Measurements from ENCODE around the gene KCNK16. TPM values are rescaled to one million over a fixed set of nuclear protein-coding genes. Genes with fewer than 3 reads are reported as not detected.
"Not testable (repeated sequence)": the region's sequence is repeated elsewhere in the genome, so short reads cannot be mapped to it uniquely, and the experiment has no call there.

The KCNK16 gene
- total RNA-seq, 4 donors from 2014 or later = not detected

DNA sequence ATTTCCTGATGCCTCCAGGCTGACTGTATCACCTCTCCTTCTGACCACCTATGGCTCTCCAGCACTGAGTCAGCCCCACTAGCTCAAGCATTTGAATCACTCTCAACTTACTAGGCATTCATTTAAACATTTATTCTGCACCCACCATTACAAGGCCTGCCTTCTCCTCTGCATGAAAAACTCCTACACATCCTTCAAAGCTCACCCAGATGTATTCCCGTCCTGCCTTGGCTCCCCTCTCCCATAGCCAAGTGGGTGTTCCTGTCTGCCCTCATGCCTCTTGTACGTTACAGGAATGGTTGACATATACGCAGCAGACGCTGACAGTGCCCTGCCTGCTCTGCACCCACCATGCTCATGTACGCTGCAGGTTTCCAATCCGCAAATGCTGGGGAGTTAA, 29.9 kb downstream of the KCNK16 start:
- Histone ChIP-seq H3K36me3 (no peaks in the 10 kb centered on the region), H3K9me3 (no peaks in the 10 kb centered on the region), H3K27me3 (no peaks in the 10 kb centered on the region), H3K4me3 (no peak overlapping the region), H3K4me1 (no peaks in the 10 kb centered on the region), H3K27ac (no peak overlapping the region)
- no peak for DNase-seq
- TF ChIP-seq POLR2A (IDR thresholded peaks at IDR 0.05) (no peak), CTCF (IDR thresholded peaks at IDR 0.05) (no peak)

DNA sequence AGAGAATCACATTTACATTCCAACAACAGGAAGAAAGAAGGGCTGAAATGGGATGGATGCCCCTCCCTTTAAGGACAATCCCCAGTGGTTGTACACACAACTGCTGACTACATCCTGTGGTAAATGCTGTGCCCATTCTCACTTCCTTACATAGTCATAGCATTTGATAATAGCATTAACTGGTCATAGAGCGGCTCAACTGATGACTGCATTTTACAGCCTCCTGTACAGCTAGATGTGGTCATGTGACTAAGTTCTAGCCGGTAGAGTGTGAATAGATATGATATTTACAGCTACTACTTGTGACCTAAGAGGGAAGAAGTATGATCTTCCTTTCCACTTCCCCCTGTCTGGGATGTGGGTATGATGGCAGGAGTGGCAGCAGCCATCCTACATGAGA, 33.0 kb downstream of the KCNK16 start:
- TF ChIP-seq POLR2A (IDR thresholded peaks at IDR 0.05) = no peak
- TF ChIP-seq CTCF (IDR thresholded peaks at IDR 0.05) = peak in 1 of 6 experiments; percentile 19
- Histone ChIP-seq H3K4me3 (no peak overlapping the region), H3K27ac (no peak overlapping the region), H3K36me3 (no peaks in the 10 kb centered on the region), H3K9me3 (no peaks in the 10 kb centered on the region), H3K27me3 (no peaks in the 10 kb centered on the region), H3K4me1 (no peaks in the 10 kb centered on the region)
- peak in 1 of 3 donors; percentile 62 for DNase-seq

GRCh38 chr6:39287601-39288000, 34.9 kb downstream of the KCNK16 start:
- no peak overlapping the region for H3K4me3 ChIP-seq
- no peaks in the 10 kb centered on the region for H3K27me3 ChIP-seq
- TF ChIP-seq POLR2A (IDR thresholded peaks at IDR 0.05) = no peak
- TF ChIP-seq CTCF (IDR thresholded peaks at IDR 0.05) = no peak
- H3K9me3 ChIP-seq = no peaks in the 10 kb centered on the region
- no peak overlapping the region for H3K27ac ChIP-seq
- H3K36me3 ChIP-seq = no peaks in the 10 kb centered on the region
- DNase-seq = no peak
- peaks cover 0 to under 1% (median 0%) of the 10 kb centered on the region in 4 donors for H3K4me1 ChIP-seq

DNA sequence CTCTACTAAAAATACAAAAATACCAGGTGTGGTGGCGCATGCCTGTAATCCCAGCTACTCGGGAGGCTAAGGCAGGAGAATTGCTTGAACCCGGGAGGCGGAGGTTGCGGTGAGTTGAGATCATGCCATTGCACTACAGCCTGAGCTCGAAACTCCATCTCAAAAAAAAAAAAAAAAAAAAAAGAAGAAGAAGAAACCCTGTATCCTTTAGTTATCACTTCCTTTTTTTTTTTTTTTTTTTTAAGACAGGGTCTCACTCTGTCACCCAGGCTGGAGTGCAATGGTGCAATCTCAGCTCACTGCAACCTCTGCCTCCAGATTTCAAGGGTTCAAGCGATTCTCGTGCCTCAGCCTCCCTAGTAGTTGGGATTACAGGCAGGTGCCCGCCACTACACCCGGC, 35.9 kb downstream of the KCNK16 start:
- not testable (repeated sequence) for H3K9me3 ChIP-seq, H3K4me3 ChIP-seq, H3K36me3 ChIP-seq, DNase-seq, H3K27me3 ChIP-seq, H3K27ac ChIP-seq
- peaks cover 0 to 11% (median 1%) of the 10 kb centered on the region in 4 donors for H3K4me1 ChIP-seq

DNA sequence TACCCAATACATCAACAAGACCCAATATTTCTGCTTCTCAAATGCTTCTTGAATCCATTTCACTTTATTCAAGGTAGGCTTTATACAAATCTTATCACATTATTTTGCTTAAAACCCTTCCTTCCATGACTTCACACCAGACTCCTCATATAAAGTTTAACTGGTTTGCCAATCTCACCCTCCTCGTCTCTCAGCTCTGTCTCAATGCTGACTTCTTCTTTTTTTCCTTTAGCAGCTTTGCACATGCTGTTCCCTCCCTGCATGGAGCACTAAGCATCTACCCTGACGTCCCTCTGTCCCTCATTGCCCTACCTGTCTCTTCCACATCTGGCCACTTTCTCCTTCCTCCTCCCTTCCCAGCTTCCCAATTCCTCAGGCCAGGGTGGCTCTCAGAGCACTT, 39.7 kb downstream of the KCNK16 start:
- no peaks in the 10 kb centered on the region for H3K36me3 ChIP-seq
- TF ChIP-seq CTCF (IDR thresholded peaks at IDR 0.05) = no peak
- TF ChIP-seq POLR2A (IDR thresholded peaks at IDR 0.05) = no peak
- H3K27ac ChIP-seq = peak overlapping the region in 1 of 4 donors; percentile 91
- H3K27me3 ChIP-seq = no peaks in the 10 kb centered on the region
- peaks cover 0 to 16% (median 1%) of the 10 kb centered on the region in 4 donors for H3K4me1 ChIP-seq
- no peak for DNase-seq
- H3K4me3 ChIP-seq = no peak overlapping the region
- no peaks in the 10 kb centered on the region for H3K9me3 ChIP-seq

DNA sequence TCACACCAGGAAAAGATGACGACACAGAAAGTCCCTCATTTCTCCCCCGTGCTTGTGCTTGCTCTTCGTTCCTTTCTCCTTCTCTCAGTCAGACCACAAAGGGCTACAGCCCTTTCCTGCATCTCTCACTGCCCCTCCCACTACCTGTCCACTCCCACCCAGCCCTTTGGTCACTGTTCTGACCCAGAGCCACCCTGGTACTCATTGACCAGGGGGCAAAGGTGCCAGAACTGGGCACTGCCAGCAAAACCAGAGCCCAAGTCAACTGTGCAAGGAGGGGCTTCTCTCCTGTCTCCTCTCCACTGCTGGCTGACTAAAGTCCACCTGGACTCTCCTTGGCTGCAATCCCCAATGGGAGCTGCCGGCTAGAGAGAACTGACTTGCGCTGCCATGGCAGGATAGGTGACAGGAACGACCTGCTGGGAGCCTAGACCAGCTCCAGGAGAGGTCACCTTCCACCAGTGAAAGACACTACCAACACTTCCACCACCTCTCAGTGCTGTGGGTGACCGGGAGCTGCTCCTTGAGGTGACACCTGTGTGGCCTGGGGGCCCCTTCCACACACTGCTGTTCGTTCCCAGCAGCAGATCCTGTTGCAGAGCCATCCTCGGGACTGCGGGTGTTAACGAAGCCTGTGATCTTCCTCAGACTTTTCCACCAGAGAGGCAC, 41.1 kb downstream of the KCNK16 start:
- H3K4me3 ChIP-seq = peak overlapping the region in 1 of 4 donors; percentile 4
- peak overlapping the region in 3 of 4 donors; percentile 78 to 91 (median 85) for H3K27ac ChIP-seq
- TF ChIP-seq CTCF (IDR thresholded peaks at IDR 0.05) (no peak), POLR2A (IDR thresholded peaks at IDR 0.05) (peak; percentile 58 to 64)
- no peaks in the 10 kb centered on the region for H3K27me3 ChIP-seq
- H3K36me3 ChIP-seq = no peaks in the 10 kb centered on the region
- DNase-seq = peak in 2 of 3 donors; percentile 80 to 84
- H3K9me3 ChIP-seq = no peaks in the 10 kb centered on the region
- peaks cover 0 to 25% (median 1%) of the 10 kb centered on the region in 4 donors for H3K4me1 ChIP-seq
